Measurements from ENCODE around the gene ZMYM3.

- TF ChIP-seq POLR2A (IDR thresholded peaks at IDR 0.05) (no peak), CTCF (IDR thresholded peaks at IDR 0.05) (no peak)
Observed at GRCh38 chrX:71252221-71252620, 1.7 kb downstream of the ZMYM3 start.

Measured in testis (tissue), 2 donors.